HepG2 (cell line): ENCODE data around the gene CTBP1. TPM values are rescaled to one million over a fixed set of nuclear protein-coding genes. Genes with fewer than 3 reads are reported as not detected.

ENCODE experiments used
- ATAC-seq: fragments of 200-7000 bp; cut with Tn5 transposase; 3 replicates; pipeline ENCODE4 v1.9.1; 2020; ENCODE audit warnings: mild to moderate bottlenecking, moderate library complexity
- BruUV-seq: library from RNA; stranded (reverse); fragments of 400-500 nt; replicated peaks from 2 replicates; lab custom pipeline; 2021; lab: Mats Ljungman, UMichigan
- CTCF ChIA-PET: fragments of 300-600 bp; formaldehyde crosslinking; extraction: SDS; loops from one replicate; lab custom pipeline; 2021; ENCODE audit warnings: low total read pairs, inconsistent platforms, low intra/inter-chr PET ratio; lab: Yijun Ruan, JAX
- POLR2A ChIA-PET: fragments of 350-600 bp; sonication (Branson Sonifier 250); formaldehyde crosslinking; loops from one replicate; lab custom pipeline; 2020; ENCODE audit warnings: antibody characterized with exemption, inconsistent platforms; lab: Yijun Ruan, JAX
- DNase-seq: peaks from one replicate; pipeline ENCODE4 v3.0.0-alpha.2; 2015; ENCODE audit warnings: low spot score
- FAIRE-seq: peaks from 3 replicates; lab custom pipeline; 2011; peaks lifted over from hg19 to GRCh38; lab: Jason Lieb, UNC
- H2AFZ ChIP-seq: one replicate; pipeline ENCODE4 v1.6.1; 2011; ENCODE audit warnings: low read length, inconsistent platforms
- H3K27ac ChIP-seq: fragments of 300-600 bp; 3 replicates; pipeline ENCODE4 v1.8.0; 2011; ENCODE audit warnings: mixed run types, mild to moderate bottlenecking, mixed read lengths, low read length, inconsistent platforms; ENCODE audit not compliant: insufficient read depth; ENCODE audit errors: extremely low read length
- H3K27me3 ChIP-seq, 2 experiments: fragments of 200-600 bp in 1 of 2; 2 replicates in 1 of 2; 3 replicates in 1 of 2; pipeline versions ENCODE4 v1.6.0 to v1.8.0; 2011; ENCODE audit warnings: low read length in 2 of 2, mild to moderate bottlenecking in 2 of 2, moderate library complexity in 2 of 2, inconsistent platforms in 1 of 2; ENCODE audit not compliant: insufficient read depth in 2 of 2, control insufficient read depth in 1 of 2
- H3K36me3 ChIP-seq, 2 experiments: fragments of 200-600 bp in 1 of 2; replicated peaks in 1 of 2; 2 replicates in 1 of 2; 3 replicates in 1 of 2; pipeline versions ENCODE4 v1.5.1 to v1.8.0; 2011; ENCODE audit warnings: low read length in 2 of 2, inconsistent platforms in 1 of 2; ENCODE audit not compliant: insufficient read depth in 2 of 2, control insufficient read depth in 1 of 2
- H3K4me1 ChIP-seq: 2 replicates; pipeline ENCODE4 v1.5.1; 2012; ENCODE audit warnings: low read length, inconsistent platforms; ENCODE audit not compliant: insufficient read depth
- H3K4me2 ChIP-seq: 2 replicates; pipeline ENCODE4 v1.6.0; 2011; ENCODE audit warnings: low read depth, low read length, inconsistent platforms
- H3K4me3 ChIP-seq, 3 experiments: fragments of 200-600 bp in 1 of 3; sonication (generic), shearing (Covaris generic) in 1 of 3; replicated peaks in 1 of 3; 2 replicates each; pipeline ENCODE4 v1.5.1; 2011 to 2016; ENCODE audit warnings: low read length in 3 of 3, inconsistent platforms in 2 of 3, low read depth in 2 of 3, mild to moderate bottlenecking in 2 of 3, control low read depth in 1 of 3, mixed read lengths in 1 of 3; ENCODE audit not compliant: insufficient read depth in 1 of 3
- H3K79me2 ChIP-seq: one replicate; pipeline ENCODE4 v1.6.1; 2011; ENCODE audit warnings: low read length, inconsistent platforms; ENCODE audit not compliant: insufficient read depth
- H3K9ac ChIP-seq: 2 replicates; pipeline ENCODE4 v1.6.0; 2011; ENCODE audit warnings: mild to moderate bottlenecking, low read depth, low read length, inconsistent platforms; ENCODE audit not compliant: insufficient read depth
- H3K9me3 ChIP-seq: 2 replicates; pipeline ENCODE4 v1.5.1; 2012; ENCODE audit warnings: mild to moderate bottlenecking, low read length
- H4K20me1 ChIP-seq: 2 replicates; pipeline ENCODE4 v1.6.0; 2011; ENCODE audit warnings: inconsistent platforms, mild to moderate bottlenecking, low read length, moderate library complexity; ENCODE audit not compliant: insufficient read depth
- AGO2 ChIP-seq: fragments of 200-400 bp; formaldehyde crosslinking; optimal IDR thresholded peaks from 2 replicates; pipeline ENCODE3; 2017; ENCODE audit warnings: mild to moderate bottlenecking, low read depth, low read length, moderate library complexity
- FOXK1 ChIP-seq: sonication (generic); formaldehyde crosslinking; IDR thresholded peaks from 2 replicates; pipeline ENCODE4 v1.4.0; 2020; ENCODE audit warnings: low read depth, missing genetic modification reagents, borderline replicate concordance
- NONO ChIP-seq, 2 experiments: fragments of 450-650 bp in 1 of 2; sonication (generic) in 1 of 2; formaldehyde crosslinking in 1 of 2; IDR thresholded peaks in 1 of 2; conservative IDR thresholded peaks in 1 of 2; 2 replicates each; pipeline versions ENCODE4 v1.6.1 to v1.8.0; 2017 to 2022; ENCODE audit warnings: mild to moderate bottlenecking in 1 of 2, missing genetic modification reagents in 1 of 2, moderate library complexity in 1 of 2
- SMAD1 ChIP-seq: sonication (generic); formaldehyde crosslinking; IDR thresholded peaks from 2 replicates; pipeline ENCODE4 v1.4.0; 2020; ENCODE audit warnings: missing genetic modification reagents, low read depth, mild to moderate bottlenecking, borderline replicate concordance
- ZNF282 ChIP-seq: fragments of 450-650 bp; IDR thresholded peaks from 2 replicates; pipeline ENCODE4 v1.6.1; 2018; ENCODE audit not compliant: partially characterized antibody
- ZNF563 ChIP-seq: sonication (generic); formaldehyde crosslinking; IDR thresholded peaks from 2 replicates; pipeline ENCODE4 v1.8.0; 2022; ENCODE audit warnings: mild to moderate bottlenecking, moderate library complexity, missing genetic modification reagents
- ZNF768 ChIP-seq: sonication (generic); formaldehyde crosslinking; IDR thresholded peaks from 2 replicates; pipeline ENCODE4 v1.4.0; 2020; ENCODE audit warnings: missing genetic modification reagents
- WGBS: methylation state at CpG from one replicate; pipeline ENCODE4 v1.1.6; 2017; ENCODE audit warnings: low lambda C conversion rate; 5-methylcytosine and 5-hydroxymethylcytosine counted together
- in situ Hi-C: cut with HindIII; loops from 2 replicates; pipeline ENCODE4 v1.10.0; 2017; ENCODE audit warnings: low pct_unique_long_range_greater_than_20kb; ENCODE audit not compliant: extremely low pct_ligation_motif_present
- intact Hi-C: fragments of 100-400 bp; cut with micrococcal nuclease; formaldehyde crosslinking; loops from one replicate; pipeline ENCODE4 v1.10.0; 2022; ENCODE audit not compliant: unreplicated experiment
- polyA plus RNA-seq, 8 experiments: library from polyadenylated mRNA; depleted of rRNA in 3 of 8; stranded (reverse) in 7 of 8; unstranded in 1 of 8; fragments of >200 nt; fragmentation: Illumina TruSeq in 4 of 8; extraction: Trizol in 4 of 8; gene quantifications; 2 replicates each; pipeline versions ENCODE4 v1.2.1 to v1.2.3, GENCODE V29; 2011 to 2016; ENCODE audit warnings: low read depth in 4 of 8, missing spikeins in 1 of 8, mixed read lengths in 1 of 8; ENCODE audit not compliant: insufficient read depth in 1 of 8
- total RNA-seq, 5 experiments: library from RNA; depleted of rRNA; stranded (reverse); fragments of >200 nt; fragmentation: Illumina TruSeq; extraction: Trizol; gene quantifications; 2 replicates each; pipeline ENCODE4 v1.2.3, GENCODE V29; 2016; ENCODE audit warnings: low read depth in 1 of 5

CTBP1 gene
- total and polyA plus RNA-seq, 2 of the 13 experiments (the other 11 are each of a cell fraction or from before 2014, with no cell fraction given) = 78.5 to 112 TPM

DNA sequence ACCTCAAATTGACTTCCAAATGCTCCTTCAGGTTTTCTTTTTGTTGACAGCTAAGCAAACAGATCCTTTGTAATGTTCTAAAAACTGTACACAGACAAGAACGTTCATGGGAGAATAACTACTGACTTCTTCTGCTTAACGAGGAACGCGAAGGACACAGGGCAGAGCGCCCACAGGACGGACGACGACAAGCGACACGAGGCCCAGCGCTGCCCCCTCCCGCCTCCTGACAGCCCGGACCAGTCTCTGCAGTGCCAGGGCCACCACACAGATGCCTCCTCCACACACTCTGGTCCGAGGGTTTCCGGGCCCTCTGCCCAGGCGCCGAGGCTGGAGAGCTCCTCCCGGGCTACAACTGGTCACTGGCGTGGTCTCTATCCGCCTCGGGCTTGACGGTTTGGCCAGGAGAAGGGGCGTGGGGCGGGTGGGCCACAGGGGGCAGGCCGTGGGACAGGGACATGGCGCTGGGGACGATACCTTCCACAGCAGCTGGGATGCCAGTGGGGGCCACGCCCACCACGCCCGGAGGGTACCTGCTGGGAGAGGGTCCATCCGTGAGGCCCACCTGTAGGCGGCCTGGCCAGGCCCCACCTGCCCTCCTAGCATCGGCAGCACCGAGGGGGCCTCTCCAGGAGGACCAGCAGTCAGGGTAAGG is 36.9 kb downstream of the CTBP1 start:
- no peak overlapping the region for H3K4me2 ChIP-seq
- H3K4me1 ChIP-seq = 0 out of 2 replicates have a peak, but pooled peaks cover 10% of the 10 kb centered on the region
- H3K9ac ChIP-seq = no peak overlapping the region
- no peaks in the 10 kb centered on the region for H3K9me3 ChIP-seq
- no peaks in the 10 kb centered on the region for H4K20me1 ChIP-seq
- ATAC-seq (no peak), FAIRE-seq (no peak)
- H3K36me3 ChIP-seq = peaks cover 8 to 34% of the 10 kb centered on the region in 2 experiments
- no peak overlapping the region for H2AFZ ChIP-seq
- no peaks in the 10 kb centered on the region for H3K79me2 ChIP-seq
- in situ Hi-C loops (no loop called here), intact Hi-C loops (no loop called here)
- H3K4me3 ChIP-seq = no peak overlapping the region
- 96% methylated on average over 30 of the region's 34 CpGs for WGBS
- no peak for TF ChIP-seq FOXK1 (CRISPR knock-in tag)
- TF ChIP-seq AGO2 = peak; percentile 72
- no peak for TF ChIP-seq ZNF563 (CRISPR knock-in tag)
- TF ChIP-seq, all 625 proteins: peak for 1
- ChIA-PET POLR2A (interaction anchor here (1.3 kb wide), 1 partner anchor 38 kb away, joined by 5 read pairs; no protein-coding TSS in a partner anchor), CTCF (no interaction called here)
- Histone ChIP-seq H3K27ac (no peak overlapping the region), H3K27me3 (no peaks in the 10 kb centered on the region)
- no peak for DNase-seq
- BruUV-seq = no TSS peak

GRCh38 chr4:1211371-1211770 is 37.6 kb downstream of the CTBP1 start:
- Histone ChIP-seq H3K36me3 (peaks cover 7 to 30% of the 10 kb centered on the region in 2 experiments), H3K9me3 (no peaks in the 10 kb centered on the region), H3K27ac (no peak overlapping the region), H3K9ac (no peak overlapping the region), H2AFZ (no peak overlapping the region), H4K20me1 (no peaks in the 10 kb centered on the region), H3K27me3 (no peaks in the 10 kb centered on the region), H3K4me1 (peaks cover 11% of the 10 kb centered on the region; the same call in 1 of the 2 replicates), H3K4me3 (no peak overlapping the region), H3K4me2 (no peak overlapping the region), H3K79me2 (no peaks in the 10 kb centered on the region)
- FAIRE-seq (no peak), ATAC-seq (no peak), DNase-seq (no peak)
- intact Hi-C loops (no loop called here), in situ Hi-C loops (no loop called here)
- no TSS peak for BruUV-seq
- ChIA-PET CTCF (no interaction called here), POLR2A (no interaction called here)
- 97% methylated on average over 13 of the region's 13 CpGs for WGBS
- TF ChIP-seq NONO (IDR thresholded peaks at IDR 0.05) (no peak), NONO (CRISPR knock-in tag; conservative IDR thresholded peaks at IDR 0.05) (no peak), SMAD1 (CRISPR knock-in tag) (no peak), ZNF768 (CRISPR knock-in tag) (peak; percentile 0; the same call in 1 of the 2 replicates), ZNF282 (no peak)
